TTC549 (cell line): ENCODE data around the gene TEX12.

ENCODE experiments used
- FAIRE-seq: peaks from 2 replicates; lab custom pipeline; 2012; peaks lifted over from hg19 to GRCh38; lab: Jason Lieb, UNC

The TEX12 gene

GRCh38 chr11:112212710-112213109 lies 45.5 kb downstream of the TEX12 start:
- FAIRE-seq: no peak

GRCh38 chr11:112213753-112214152 lies 46.6 kb downstream of the TEX12 start:
- FAIRE-seq: no peak

DNA sequence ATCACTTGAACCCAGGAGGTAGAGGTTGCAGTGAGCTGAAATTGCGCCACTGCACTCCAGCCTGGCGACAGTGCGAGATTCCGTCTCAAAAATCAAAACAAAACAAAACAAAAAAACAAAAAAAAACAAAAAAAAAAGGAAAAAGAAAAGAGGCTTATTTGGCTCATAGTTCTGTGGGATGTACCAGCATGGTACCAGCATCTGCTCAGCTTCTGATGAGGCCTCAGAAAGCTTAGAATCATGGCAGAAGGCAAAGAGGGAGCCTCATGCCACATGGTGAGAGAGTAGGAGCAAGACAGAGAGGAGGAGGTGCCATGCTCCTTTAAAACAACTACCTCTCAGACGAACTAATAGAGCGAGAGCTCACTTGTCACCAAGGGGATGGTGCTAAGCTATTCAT lies 48.4 kb downstream of the TEX12 start:
- FAIRE-seq: no peak

DNA sequence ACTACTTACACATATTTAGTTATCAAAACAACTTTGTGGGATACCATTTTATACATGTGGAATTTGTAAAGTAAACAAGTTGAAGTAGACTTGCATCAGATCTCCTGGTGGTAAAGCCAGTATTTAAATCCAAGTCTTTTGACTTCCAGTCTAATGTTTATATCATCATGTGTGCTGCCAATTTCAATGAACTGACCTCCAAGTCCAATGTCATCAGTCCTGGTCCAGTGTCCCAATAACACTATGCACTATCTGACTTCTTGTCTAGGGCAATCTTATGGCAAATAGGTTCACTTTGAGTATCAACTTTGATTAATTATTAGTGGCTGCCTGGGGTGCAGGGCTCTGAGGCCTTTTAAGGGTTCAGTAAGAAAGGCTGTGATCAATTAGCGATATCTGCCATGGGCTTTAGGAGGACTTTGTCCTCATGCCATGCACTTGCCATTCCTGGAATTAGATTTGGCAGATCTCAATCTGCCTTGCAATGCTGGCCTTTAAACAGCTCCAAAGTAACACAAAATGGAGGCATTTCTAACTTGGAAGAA lies 49.5 kb downstream of the TEX12 start:
- no peak for FAIRE-seq

GRCh38 chr11:112219476-112220232 lies 52.5 kb downstream of the TEX12 start:
- FAIRE-seq: peak; percentile 9

- no peak for FAIRE-seq
Observed at GRCh38 chr11:112221274-112221835, 54.2 kb downstream of the TEX12 start.
